HG03103 (cell line): ENCODE data around the gene RBM25.
A peak's percentile ranks its signal among the peaks of the same experiment; 100 is the strongest.

Experiments
- ATAC-seq: cut with Tn5 transposase; IDR thresholded peaks from one replicate; pipeline ENCODE4 v1.9.1; 2021; ENCODE audit warnings: low read depth; ENCODE audit not compliant: unreplicated experiment

Gene RBM25

DNA sequence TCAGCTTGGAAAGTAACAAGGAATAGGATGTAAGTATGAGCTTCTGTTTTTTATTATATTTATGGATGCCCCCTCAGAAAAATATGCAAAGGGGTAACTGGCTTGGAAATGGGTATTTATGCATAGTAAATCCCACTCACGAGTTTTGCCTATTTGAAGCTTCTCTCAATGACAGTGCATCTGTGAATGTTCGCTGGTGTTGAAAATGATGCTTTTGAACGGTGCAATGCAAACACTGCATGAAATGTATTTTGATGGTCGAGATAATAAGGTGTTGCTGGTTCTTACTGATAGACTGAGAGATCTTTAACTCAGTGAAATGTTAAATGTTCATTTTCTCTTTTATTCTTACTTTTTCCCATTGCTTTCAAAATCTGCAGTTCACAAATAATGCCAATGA lies 42.0 kb downstream of the RBM25 start:
- ATAC-seq = no peak

DNA sequence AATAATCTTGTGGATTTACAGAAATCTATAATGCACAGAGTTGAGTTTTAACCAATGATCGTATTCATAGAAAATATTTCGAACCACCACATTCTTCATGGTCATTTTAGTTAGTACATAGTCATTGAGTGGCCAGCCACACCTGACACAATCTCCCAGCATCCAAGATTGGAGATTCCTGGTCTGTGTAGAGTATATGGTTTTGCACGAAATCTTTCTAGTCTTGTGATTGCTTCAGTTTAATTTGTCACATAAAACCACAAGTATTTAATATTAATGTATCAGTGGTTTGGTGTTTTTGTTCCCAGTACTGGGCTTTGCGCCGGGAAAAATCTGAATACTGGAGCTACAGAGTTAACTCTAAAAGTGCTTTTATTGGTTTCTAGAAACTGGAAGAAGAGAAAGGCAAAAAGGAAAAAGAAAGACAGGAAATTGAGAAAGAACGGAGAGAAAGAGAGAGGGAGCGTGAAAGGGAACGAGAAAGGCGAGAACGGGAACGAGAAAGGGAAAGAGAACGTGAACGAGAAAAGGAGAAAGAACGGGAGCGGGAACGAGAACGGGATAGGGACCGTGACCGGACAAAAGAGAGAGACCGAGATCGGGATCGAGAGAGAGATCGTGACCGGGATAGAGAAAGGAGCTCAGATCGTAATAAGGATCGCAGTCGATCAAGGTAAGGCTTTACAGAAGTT lies 44.6 kb downstream of the RBM25 start:
- no peak for ATAC-seq

DNA sequence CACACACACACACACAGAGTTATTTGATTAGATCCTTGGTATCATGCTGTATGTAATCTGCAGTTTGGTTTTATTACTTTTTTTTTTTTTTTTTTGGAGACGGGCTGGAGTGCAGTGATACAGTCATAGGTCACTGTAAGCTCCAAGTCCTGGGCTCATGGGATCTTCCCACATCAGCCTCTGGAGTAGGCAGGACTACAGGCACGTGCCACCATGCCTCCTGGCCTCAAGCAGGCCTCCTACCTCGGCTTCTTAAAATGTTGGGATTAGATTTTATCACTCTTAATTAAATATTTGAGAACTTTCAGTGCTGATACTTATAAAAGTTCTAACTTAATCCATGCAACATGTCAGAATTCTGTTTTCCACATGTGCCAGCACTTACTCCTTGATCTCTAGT lies 46.7 kb downstream of the RBM25 start:
- ATAC-seq = no peak

DNA sequence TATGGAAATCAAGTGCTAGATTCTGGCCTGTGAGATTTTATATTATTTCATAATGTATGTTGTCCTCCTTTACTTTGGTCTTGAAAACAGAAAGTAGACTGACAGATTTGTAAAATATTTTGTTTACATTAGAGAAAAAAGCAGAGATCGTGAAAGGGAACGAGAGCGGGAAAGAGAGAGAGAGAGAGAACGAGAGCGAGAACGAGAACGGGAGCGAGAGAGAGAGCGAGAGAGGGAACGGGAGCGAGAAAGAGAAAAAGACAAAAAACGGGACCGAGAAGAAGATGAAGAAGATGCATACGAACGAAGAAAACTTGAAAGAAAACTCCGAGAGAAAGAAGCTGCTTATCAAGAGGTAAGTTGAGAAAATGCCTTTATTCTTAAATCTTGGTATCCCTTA lies 47.4 kb downstream of the RBM25 start:
- ATAC-seq = no peak

DNA sequence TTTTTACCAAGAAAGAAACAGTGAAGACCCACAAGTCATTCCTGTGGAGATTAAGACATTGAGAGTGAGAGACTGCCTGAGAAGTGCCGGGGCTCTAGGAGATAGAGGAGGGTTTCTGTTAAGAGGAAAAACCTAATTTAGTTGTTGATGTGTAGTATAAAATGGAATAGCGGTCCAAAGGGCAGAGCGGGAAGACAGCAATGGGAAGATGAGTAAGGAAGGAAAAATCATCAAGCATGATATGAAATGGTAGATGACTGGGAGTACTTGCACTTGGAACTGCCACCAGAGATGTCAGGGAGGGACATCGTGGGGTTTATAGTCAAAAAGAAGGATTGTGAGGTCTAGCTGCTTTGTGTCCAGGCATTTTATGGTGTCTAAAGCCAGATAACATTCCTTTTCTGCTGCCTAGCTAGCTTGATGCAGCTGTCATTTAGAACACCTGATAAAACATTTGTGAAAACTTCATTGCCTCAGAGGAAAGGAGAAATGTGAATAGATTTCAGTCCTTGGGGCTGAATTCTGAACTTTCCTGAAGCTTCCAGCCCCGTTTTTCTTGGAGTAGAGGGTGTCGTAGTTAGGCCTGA lies 57.8 kb downstream of the RBM25 start:
- no peak for ATAC-seq

DNA sequence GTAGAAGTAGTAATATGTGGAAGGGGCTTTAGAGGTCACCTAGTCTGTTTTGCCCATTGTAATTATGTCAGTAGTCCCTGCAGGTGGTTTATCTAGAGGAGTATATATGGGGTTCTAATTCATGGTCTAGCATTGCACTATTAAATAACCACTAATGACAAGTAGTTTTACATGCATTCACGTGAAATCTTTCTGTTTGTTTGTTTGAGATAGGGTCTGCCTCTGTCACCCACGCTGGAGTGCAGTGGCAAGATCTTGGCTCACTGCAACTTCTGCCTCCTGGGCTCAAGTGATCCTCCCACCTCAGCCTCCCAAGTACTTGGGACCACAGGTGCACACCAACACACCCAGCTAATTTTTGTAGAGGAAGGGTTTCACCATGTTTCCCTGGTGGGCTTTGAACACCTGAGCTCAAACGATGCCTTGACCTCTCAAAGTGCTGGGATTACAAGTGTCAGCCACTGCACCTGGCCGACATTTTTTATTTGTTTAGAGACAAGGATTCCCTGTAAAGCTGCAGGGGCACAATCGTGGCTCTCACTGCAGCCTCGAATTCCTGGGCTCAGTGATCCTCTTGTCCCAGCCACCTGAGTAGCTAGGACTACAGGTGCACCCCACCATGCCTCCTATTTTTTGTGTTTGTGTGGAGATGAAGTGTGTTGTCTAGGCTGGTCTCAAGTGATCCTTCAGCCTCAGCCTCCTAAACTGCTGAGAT lies 66.0 kb downstream of the RBM25 start:
- no peak for ATAC-seq

DNA sequence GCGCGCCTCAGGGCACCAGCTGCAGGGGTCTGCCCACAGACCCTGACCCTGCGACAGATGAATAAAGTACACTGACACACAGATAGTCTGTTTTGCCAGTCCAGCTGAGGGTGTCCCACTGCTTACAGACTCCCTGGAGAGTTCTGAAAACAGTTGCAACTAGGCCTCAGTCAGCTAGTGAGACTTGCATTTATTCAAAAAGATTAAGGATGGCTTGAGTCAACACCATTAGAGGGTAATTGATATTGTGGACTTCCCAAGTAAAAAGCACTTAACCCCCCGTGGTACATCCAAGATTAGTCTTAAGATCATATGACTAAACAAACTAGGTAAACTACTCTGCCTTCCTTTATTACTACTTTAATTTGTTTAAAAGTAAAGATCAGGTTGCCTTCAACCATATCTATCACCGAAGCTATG lies 66.8 kb downstream of the RBM25 start:
- no peak for ATAC-seq

DNA sequence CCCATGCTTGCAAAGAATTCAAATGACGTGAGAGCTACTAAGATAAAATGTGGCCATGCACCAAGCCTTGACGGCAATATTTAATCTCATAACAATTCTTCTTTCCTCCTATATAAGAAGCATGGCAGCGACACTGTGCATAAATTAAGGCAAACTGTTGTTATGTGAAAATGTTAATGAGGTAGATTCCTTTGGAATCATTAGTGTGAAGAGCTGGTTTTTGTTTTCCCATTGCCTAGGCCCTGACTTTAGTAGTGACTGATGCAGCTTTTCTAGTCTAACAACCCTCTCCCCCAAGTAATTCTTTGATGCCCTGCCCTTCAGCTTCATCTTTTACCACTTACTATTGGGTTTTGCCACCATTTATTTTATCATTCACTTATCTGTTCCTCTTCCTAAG lies 67.4 kb downstream of the RBM25 start:
- ATAC-seq = no peak

DNA sequence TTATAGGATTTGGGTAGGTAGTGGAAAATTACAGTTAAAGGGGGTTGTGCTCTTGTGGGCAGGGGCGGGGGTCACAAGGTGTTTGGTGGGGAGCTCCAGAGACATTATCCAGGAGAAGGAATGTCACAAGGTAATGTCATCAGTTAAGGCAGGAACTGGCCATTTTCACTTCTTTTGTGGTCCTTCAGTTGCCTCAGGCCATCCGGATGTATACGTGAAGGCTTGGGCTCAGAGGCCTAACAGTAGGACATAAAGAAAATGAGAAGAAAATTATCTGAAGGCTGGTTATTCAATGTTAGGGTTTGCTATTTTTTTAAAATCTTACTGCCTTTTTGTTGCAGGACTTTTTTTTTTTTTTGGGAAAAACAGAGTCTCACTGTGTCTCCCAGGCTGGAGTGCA lies 75.5 kb downstream of the RBM25 start:
- no peak for ATAC-seq

DNA sequence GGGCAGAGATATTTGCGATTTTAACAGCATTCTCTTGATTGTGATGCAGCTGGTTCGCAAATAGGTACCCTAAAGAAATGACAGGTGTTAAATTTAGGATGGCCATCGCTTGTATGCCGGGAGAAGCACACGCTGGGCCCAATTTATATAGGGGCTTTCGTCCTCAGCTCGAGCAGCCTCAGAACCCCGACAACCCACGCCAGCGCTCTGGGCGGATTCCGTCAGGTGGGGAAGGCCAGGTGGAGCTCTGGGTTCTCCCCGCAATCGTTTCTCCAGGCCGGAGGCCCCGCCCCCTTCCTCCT lies 77.7 kb downstream of the RBM25 start:
- ATAC-seq = no peak

DNA sequence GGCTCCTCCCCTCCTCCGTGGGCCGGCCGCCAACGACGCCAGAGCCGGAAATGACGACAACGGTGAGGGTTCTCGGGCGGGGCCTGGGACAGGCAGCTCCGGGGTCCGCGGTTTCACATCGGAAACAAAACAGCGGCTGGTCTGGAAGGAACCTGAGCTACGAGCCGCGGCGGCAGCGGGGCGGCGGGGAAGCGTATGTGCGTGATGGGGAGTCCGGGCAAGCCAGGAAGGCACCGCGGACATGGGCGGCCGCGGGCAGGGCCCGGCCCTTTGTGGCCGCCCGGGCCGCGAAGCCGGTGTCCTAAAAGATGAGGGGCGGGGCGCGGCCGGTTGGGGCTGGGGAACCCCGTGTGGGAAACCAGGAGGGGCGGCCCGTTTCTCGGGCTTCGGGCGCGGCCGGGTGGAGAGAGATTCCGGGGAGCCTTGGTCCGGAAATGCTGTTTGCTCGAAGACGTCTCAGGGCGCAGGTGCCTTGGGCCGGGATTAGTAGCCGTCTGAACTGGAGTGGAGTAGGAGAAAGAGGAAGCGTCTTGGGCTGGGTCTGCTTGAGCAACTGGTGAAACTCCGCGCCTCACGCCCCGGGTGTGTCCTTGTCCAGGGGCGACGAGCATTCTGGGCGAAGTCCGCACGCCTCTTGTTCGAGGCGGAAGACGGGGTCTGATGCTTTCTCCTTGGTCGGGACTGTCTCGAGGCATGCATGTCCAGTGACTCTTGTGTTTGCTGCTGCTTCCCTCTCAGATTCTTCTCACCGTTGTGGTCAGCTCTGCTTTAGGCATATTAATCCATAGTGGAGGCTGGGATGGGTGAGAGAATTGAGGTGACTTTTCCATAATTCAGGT lies 78.3 kb downstream of the RBM25 start, which contains the start of gene PSEN1:
Gene PSEN1 (plus strand): TSS at position 121 of the 839 bp plus-strand sequence. CDS start 11,513 bp downstream, outside the sequence.
- ATAC-seq = peak; percentile 87

DNA sequence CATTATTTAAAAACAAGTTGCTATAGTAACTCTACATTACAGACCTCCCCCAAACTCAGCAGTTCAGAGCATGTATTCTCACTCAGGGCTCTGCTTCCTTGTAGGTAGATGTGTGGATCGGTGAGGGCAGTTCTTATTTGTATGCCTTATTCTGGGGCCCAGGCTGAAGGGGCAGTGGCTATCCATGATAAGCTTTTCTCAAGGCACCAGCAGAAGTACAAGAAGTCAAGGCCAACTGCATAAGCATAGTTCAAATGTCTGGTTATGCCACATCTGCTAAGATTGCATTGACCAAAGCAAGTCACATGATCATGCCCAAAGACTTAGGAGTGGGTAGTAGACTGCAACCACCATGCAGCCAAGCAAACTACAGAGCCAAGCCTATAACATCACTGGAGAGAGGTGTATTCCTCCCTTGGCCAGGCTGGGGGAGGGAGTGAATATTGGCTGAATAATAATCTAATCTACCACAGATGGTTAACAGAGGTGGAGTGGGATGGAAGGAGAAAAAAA lies 82.5 kb downstream of the RBM25 start:
- no peak for ATAC-seq

DNA sequence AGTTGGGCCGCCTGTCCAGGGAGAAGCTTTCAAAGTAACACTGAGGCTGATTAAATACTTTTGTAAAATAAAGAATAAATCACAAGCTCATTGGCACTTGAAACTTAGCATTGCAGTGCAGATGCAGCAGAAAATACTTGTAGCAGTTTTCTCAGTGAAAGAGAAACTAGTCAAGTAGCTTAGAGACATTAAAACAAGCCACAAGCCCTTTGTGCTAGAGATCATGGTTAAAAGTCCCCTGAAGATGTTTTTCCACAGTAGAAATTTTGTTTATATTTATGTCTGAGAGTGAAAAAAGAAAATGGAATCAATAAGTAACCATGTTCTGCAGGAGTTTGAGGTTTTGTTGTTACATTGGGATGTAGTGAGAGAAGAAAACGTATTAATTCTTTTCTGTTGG lies 83.9 kb downstream of the RBM25 start:
- no peak for ATAC-seq

DNA sequence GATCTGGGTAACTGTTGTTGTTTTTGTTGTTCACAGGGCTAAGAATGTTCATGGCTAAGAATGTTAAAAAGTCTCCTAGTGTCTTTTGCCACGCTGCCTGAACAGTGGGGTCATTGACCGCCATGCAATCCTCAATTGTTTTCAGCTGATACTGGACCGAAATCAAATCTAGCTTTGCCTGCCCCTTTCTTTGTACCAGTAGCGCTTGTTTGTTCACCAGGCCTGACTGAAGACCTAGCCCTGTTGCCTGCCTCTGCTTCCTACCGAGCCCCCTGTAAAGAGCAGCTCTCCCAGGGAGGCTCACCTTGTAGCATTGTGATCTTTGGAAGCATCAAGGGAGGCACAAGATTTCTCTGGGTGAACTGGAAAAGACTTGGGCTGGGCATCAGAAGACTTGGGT lies 84.7 kb downstream of the RBM25 start:
- no peak for ATAC-seq

DNA sequence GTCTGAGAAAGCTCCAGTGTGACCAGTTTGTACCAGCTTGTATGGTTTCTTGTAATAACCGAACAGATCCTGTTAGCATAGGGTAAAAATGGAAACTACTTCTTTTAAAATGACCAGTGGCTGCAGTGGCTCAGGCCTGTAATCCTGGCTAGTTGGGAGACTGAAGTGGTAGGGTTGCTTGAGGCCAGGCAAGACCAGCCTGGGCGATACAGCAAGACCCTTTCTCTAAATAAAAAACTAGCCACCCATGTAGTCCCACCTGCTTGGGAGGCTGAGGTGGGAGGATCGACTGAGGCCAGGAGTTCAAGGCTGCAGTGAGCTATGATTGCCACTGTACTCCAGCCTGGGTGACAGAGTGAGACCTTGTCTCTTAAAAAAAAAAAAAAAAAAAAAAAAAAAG lies 85.3 kb downstream of the RBM25 start:
- no peak for ATAC-seq

DNA sequence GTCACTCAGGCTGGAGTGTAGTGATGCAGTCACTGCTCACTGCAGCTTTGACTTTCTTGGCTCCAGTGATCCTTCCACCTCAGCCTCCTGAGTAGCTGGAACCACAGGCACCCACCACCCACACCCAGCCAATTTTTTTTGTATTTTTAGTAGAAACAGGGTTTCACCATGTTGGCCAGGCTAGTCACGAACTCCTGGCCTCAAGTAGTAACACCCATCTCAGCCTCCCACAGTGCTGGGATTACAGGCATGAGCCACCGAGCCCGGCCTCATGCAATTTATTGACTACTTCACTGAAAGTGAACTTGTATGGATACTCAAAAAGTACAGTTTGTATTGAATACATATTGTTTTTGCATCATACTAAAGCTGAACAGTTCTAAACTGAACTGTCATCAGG lies 87.0 kb downstream of the RBM25 start:
- no peak for ATAC-seq

DNA sequence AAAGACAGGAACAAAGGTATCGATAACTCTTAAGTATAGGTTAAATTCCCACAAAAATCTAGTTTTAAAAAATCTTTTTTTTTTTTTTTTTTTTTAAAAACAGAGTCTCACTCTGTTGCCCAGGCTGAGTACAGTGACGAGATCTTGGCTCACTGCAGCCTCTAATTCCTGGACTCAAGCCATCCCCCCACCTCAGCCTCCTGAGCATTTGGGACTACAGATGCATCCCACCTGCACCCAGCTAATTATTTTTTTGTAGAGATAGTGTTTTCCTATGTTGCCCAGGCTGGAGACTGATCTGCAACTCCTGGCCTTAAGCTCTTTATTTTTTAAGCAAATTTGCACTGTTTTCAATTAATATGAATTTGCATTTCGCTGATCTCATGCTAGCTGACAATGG lies 87.8 kb downstream of the RBM25 start:
- no peak for ATAC-seq

DNA sequence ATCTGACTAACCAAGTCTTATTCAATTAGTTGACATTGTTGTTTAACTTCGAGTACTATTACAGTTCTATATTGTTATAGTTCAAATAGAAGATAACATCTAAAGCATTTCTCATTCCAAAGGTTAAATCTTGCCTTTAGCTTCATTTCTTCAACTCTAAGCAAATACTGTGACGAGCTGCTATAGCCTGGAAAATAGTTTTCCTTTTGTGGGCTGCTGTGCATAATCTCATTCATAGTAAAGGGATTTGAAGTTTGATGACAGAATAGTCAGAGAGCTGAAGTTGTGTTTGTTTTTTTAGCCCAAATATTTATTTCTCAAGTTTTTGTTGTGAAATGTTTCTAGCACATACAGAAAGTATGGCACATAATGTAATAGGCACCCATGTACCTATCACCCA lies 91.4 kb downstream of the RBM25 start:
- ATAC-seq = no peak

DNA sequence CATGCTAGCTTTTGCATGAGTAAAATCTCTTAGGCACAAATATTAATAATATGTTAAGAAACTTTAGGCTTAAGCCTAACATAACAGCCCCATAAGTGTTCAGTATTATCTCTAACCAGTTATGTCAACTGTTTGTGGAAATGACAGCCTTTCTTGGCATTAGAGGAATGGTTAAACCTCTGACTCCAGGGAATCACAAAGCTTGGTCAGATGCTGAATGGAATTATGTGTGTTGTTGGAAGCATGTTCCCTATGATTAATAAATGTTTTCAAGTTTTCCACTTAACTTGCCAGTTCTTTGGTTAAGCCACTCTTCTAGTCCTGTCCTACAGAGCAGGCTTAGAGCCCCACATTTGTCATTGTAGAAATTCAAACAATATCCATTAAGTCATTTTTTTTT lies 94.9 kb downstream of the RBM25 start:
- no peak for ATAC-seq

DNA sequence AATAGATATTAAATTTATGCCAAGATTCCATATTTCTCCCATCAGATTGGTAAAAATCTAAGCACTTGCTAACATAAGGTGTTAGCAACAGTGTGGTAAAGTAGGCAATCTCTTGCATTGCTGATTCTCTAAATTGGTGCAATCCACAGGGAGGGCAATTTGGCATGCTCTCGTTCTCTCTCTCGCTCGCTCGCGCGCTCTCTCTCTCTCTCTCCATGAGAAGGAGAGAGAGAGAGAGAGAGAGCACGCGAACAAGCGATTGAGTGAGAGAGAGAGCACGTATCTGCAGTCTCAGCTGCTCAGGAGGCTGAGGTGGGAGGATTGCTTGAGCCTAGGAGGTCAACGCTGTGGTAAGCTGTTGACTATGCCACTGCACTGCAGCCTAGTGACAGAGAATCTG lies 103.9 kb downstream of the RBM25 start:
- ATAC-seq = no peak

DNA sequence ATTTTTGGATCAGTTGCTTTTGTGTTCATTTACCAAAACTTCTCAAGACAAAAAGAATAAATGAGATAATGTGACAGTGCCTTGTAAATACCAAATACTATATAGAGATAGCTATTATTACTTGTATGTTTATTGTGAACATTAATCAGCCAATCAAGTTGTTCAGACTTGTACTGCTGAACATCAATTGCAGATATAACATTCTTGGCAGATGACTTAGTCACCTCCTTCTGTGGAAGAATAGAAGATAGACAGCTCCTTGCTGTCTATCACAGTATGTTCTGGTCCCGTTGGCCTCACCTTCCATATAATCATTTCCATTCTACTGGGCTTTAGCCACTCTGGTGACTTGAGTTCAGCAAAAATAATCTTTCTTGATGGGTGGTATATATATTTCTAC lies 108.1 kb downstream of the RBM25 start:
- no peak for ATAC-seq
